Measurements from ENCODE around the gene IRGQ.
A peak's percentile ranks its signal among the peaks of the same experiment; 100 is the strongest.

Gene IRGQ

DNA sequence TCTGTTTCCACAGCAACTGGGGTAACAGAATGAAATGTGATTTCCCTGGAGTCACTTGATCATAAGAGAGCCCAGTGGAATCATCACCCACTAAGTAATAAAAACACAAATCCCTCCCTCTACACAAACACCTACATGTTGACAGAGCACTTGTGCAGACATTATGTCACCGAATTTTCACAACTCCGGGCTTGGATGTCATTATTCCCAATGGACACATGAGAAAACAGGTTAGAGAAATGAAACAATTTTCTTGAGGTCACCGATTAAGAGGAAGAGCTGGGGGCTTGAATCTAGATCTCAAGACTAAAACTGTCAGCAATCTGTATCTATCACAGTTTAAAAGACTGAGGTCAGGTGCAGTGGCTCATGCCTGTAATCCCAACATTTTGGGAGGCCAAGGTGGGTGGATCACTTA lies 23.8 kb downstream of the IRGQ start (continued):
- TF ChIP-seq SP7 (tag by site-specific recombination; IDR thresholded peaks at IDR 0.05) (peak; percentile 80), ZNF791 (tag by site-specific recombination; IDR thresholded peaks at IDR 0.05) (no peak), ZSCAN23 (tag by site-specific recombination; IDR thresholded peaks at IDR 0.05) (peak; percentile 82), OVOL3 (tag by site-specific recombination; IDR thresholded peaks at IDR 0.05) (peak; percentile 92; the same call in 1 of the 2 replicates), FEZF1 (tag by site-specific recombination; IDR thresholded peaks at IDR 0.05) (peak; percentile 48), PRDM1 (tag by site-specific recombination; IDR thresholded peaks at IDR 0.05) (0 out of 2 replicates have a peak, but pooled peaks have one; percentile 13), KLF1 (tag by site-specific recombination; IDR thresholded peaks at IDR 0.05) (peak; percentile 100), ZNF660 (tag by site-specific recombination; IDR thresholded peaks at IDR 0.05) (0 out of 2 replicates have a peak, but pooled peaks have one; percentile 57), ZNF24 (tag by site-specific recombination; IDR thresholded peaks at IDR 0.05) (peak; percentile 94), ZNF184 (tag by site-specific recombination; IDR thresholded peaks at IDR 0.05) (peak; percentile 82), ZBTB17 (tag by site-specific recombination; IDR thresholded peaks at IDR 0.05) (peak; percentile 89)
- TF ChIP-seq, protein P1, sequence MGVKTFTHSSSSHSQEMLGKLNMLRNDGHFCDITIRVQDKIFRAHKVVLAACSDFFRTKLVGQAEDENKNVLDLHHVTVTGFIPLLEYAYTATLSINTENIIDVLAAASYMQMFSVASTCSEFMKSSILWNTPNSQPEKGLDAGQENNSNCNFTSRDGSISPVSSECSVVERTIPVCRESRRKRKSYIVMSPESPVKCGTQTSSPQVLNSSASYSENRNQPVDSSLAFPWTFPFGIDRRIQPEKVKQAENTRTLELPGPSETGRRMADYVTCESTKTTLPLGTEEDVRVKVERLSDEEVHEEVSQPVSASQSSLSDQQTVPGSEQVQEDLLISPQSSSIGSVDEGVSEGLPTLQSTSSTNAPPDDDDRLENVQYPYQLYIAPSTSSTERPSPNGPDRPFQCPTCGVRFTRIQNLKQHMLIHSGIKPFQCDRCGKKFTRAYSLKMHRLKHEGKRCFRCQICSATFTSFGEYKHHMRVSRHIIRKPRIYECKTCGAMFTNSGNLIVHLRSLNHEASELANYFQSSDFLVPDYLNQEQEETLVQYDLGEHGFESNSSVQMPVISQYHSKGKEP (tag by site-specific recombination; IDR thresholded peaks at IDR 0.05) = peak; percentile 49
- TF ChIP-seq, protein P2, sequence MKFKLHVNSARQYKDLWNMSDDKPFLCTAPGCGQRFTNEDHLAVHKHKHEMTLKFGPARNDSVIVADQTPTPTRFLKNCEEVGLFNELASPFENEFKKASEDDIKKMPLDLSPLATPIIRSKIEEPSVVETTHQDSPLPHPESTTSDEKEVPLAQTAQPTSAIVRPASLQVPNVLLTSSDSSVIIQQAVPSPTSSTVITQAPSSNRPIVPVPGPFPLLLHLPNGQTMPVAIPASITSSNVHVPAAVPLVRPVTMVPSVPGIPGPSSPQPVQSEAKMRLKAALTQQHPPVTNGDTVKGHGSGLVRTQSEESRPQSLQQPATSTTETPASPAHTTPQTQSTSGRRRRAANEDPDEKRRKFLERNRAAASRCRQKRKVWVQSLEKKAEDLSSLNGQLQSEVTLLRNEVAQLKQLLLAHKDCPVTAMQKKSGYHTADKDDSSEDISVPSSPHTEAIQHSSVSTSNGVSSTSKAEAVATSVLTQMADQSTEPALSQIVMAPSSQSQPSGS (tag by site-specific recombination; IDR thresholded peaks at IDR 0.05; ENCODE audit: low read depth) = peak; percentile 94
- TF ChIP-seq, protein P3, sequence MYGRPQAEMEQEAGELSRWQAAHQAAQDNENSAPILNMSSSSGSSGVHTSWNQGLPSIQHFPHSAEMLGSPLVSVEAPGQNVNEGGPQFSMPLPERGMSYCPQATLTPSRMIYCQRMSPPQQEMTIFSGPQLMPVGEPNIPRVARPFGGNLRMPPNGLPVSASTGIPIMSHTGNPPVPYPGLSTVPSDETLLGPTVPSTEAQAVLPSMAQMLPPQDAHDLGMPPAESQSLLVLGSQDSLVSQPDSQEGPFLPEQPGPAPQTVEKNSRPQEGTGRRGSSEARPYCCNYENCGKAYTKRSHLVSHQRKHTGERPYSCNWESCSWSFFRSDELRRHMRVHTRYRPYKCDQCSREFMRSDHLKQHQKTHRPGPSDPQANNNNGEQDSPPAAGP (tag by site-specific recombination; IDR thresholded peaks at IDR 0.05) = peak; percentile 100
- TF ChIP-seq, protein P4, sequence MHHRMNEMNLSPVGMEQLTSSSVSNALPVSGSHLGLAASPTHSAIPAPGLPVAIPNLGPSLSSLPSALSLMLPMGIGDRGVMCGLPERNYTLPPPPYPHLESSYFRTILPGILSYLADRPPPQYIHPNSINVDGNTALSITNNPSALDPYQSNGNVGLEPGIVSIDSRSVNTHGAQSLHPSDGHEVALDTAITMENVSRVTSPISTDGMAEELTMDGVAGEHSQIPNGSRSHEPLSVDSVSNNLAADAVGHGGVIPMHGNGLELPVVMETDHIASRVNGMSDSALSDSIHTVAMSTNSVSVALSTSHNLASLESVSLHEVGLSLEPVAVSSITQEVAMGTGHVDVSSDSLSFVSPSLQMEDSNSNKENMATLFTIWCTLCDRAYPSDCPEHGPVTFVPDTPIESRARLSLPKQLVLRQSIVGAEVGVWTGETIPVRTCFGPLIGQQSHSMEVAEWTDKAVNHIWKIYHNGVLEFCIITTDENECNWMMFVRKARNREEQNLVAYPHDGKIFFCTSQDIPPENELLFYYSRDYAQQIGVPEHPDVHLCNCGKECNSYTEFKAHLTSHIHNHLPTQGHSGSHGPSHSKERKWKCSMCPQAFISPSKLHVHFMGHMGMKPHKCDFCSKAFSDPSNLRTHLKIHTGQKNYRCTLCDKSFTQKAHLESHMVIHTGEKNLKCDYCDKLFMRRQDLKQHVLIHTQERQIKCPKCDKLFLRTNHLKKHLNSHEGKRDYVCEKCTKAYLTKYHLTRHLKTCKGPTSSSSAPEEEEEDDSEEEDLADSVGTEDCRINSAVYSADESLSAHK (tag by site-specific recombination; IDR thresholded peaks at IDR 0.05) = peak; percentile 68
- TF ChIP-seq, protein P5, sequence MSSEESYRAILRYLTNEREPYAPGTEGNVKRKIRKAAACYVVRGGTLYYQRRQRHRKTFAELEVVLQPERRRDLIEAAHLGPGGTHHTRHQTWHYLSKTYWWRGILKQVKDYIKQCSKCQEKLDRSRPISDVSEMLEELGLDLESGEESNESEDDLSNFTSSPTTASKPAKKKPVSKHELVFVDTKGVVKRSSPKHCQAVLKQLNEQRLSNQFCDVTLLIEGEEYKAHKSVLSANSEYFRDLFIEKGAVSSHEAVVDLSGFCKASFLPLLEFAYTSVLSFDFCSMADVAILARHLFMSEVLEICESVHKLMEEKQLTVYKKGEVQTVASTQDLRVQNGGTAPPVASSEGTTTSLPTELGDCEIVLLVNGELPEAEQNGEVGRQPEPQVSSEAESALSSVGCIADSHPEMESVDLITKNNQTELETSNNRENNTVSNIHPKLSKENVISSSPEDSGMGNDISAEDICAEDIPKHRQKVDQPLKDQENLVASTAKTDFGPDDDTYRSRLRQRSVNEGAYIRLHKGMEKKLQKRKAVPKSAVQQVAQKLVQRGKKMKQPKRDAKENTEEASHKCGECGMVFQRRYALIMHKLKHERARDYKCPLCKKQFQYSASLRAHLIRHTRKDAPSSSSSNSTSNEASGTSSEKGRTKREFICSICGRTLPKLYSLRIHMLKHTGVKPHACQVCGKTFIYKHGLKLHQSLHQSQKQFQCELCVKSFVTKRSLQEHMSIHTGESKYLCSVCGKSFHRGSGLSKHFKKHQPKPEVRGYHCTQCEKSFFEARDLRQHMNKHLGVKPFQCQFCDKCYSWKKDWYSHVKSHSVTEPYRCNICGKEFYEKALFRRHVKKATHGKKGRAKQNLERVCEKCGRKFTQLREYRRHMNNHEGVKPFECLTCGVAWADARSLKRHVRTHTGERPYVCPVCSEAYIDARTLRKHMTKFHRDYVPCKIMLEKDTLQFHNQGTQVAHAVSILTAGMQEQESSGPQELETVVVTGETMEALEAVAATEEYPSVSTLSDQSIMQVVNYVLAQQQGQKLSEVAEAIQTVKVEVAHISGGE (tag by site-specific recombination; conservative IDR thresholded peaks at IDR 0.05; ENCODE audit: low read depth) = no peak
- TF ChIP-seq, protein P6, sequence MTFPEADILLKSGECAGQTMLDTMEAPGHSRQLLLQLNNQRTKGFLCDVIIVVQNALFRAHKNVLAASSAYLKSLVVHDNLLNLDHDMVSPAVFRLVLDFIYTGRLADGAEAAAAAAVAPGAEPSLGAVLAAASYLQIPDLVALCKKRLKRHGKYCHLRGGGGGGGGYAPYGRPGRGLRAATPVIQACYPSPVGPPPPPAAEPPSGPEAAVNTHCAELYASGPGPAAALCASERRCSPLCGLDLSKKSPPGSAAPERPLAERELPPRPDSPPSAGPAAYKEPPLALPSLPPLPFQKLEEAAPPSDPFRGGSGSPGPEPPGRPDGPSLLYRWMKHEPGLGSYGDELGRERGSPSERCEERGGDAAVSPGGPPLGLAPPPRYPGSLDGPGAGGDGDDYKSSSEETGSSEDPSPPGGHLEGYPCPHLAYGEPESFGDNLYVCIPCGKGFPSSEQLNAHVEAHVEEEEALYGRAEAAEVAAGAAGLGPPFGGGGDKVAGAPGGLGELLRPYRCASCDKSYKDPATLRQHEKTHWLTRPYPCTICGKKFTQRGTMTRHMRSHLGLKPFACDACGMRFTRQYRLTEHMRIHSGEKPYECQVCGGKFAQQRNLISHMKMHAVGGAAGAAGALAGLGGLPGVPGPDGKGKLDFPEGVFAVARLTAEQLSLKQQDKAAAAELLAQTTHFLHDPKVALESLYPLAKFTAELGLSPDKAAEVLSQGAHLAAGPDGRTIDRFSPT (tag by site-specific recombination; IDR thresholded peaks at IDR 0.05) = peak; percentile 92; the same call in 1 of the 2 replicates
- TF ChIP-seq, protein P7, sequence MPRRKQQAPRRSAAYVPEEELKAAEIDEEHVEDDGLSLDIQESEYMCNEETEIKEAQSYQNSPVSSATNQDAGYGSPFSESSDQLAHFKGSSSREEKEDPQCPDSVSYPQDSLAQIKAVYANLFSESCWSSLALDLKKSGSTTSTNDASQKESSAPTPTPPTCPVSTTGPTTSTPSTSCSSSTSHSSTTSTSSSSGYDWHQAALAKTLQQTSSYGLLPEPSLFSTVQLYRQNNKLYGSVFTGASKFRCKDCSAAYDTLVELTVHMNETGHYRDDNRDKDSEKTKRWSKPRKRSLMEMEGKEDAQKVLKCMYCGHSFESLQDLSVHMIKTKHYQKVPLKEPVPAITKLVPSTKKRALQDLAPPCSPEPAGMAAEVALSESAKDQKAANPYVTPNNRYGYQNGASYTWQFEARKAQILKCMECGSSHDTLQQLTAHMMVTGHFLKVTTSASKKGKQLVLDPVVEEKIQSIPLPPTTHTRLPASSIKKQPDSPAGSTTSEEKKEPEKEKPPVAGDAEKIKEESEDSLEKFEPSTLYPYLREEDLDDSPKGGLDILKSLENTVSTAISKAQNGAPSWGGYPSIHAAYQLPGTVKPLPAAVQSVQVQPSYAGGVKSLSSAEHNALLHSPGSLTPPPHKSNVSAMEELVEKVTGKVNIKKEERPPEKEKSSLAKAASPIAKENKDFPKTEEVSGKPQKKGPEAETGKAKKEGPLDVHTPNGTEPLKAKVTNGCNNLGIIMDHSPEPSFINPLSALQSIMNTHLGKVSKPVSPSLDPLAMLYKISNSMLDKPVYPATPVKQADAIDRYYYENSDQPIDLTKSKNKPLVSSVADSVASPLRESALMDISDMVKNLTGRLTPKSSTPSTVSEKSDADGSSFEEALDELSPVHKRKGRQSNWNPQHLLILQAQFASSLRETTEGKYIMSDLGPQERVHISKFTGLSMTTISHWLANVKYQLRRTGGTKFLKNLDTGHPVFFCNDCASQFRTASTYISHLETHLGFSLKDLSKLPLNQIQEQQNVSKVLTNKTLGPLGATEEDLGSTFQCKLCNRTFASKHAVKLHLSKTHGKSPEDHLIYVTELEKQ (tag by site-specific recombination; IDR thresholded peaks at IDR 0.05; ENCODE audit: borderline replicate concordance) = peak; percentile 93
- TF ChIP-seq, protein P8, sequence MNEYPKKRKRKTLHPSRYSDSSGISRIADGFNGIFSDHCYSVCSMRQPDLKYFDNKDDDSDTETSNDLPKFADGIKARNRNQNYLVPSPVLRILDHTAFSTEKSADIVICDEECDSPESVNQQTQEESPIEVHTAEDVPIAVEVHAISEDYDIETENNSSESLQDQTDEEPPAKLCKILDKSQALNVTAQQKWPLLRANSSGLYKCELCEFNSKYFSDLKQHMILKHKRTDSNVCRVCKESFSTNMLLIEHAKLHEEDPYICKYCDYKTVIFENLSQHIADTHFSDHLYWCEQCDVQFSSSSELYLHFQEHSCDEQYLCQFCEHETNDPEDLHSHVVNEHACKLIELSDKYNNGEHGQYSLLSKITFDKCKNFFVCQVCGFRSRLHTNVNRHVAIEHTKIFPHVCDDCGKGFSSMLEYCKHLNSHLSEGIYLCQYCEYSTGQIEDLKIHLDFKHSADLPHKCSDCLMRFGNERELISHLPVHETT (tag by site-specific recombination; IDR thresholded peaks at IDR 0.05) = peak; percentile 94
- TF ChIP-seq, protein P9, sequence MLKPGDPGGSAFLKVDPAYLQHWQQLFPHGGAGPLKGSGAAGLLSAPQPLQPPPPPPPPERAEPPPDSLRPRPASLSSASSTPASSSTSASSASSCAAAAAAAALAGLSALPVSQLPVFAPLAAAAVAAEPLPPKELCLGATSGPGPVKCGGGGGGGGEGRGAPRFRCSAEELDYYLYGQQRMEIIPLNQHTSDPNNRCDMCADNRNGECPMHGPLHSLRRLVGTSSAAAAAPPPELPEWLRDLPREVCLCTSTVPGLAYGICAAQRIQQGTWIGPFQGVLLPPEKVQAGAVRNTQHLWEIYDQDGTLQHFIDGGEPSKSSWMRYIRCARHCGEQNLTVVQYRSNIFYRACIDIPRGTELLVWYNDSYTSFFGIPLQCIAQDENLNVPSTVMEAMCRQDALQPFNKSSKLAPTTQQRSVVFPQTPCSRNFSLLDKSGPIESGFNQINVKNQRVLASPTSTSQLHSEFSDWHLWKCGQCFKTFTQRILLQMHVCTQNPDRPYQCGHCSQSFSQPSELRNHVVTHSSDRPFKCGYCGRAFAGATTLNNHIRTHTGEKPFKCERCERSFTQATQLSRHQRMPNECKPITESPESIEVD (tag by site-specific recombination; IDR thresholded peaks at IDR 0.05) = peak; percentile 99
